ENCODE measurements around the gene SRGAP1.

- TF ChIP-seq POLR2AphosphoS5 (IDR thresholded peaks at IDR 0.05; ENCODE audit: low read depth, low read length) (no peak), REST (IDR thresholded peaks at IDR 0.05; ENCODE audit: insufficient read depth in 1 of 2, low read depth in 2 of 2, low read length in 2 of 2) (no peak)
Measured at GRCh38 chr12:63848450-63848849, 4.0 kb downstream of the SRGAP1 start.

All from PFSK-1 (cell line).